Measurements from ENCODE around the gene FANCC.

The FANCC gene, protein sequence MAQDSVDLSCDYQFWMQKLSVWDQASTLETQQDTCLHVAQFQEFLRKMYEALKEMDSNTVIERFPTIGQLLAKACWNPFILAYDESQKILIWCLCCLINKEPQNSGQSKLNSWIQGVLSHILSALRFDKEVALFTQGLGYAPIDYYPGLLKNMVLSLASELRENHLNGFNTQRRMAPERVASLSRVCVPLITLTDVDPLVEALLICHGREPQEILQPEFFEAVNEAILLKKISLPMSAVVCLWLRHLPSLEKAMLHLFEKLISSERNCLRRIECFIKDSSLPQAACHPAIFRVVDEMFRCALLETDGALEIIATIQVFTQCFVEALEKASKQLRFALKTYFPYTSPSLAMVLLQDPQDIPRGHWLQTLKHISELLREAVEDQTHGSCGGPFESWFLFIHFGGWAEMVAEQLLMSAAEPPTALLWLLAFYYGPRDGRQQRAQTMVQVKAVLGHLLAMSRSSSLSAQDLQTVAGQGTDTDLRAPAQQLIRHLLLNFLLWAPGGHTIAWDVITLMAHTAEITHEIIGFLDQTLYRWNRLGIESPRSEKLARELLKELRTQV

DNA sequence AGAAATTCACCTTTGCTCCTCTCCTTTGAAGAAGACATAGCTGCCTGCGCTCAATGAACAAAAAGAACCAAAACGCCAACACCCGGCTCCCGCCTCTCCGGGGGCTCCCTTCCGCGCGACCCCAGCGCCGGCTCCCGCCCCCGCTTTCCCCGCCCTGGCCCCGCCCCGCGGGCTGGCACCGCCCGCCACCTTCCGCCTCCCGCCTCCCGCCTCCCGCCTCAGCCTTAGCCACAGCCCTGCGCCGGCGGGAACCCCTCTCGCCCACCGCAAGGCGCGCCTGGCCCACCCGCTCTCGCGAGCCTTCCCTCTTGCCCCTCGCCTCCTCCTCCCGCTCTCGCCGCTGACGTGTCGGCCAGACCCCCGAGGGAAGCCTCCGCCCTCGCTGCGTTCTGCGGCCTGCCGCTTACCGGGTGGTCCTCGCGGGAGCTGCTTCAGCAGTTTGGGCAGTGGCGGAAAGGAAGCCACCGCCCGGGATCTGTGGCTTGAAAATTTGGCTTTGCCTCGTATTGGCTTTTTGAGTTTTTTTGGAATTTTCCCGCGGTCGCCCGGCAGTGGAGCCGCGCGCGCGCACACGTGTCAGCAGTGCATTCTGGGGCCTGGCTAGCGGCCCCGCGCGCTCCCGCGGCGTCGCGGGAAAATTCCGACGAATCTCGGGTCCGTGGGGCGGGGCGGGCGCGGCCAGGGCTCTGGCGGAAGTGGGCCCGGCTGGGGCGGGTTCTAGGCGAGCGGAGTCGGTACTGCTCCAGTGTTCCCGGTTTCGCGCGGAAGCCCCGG lies at the start of gene FANCC:
Gene FANCC, minus strand, starts transcription at position 591 of the 774 bp plus-strand sequence. CDS start 68,418 bp downstream, outside the sequence.
- DNase-seq (ENCODE audit: low read depth in 2 of 2) = peak; percentile 77 to 89

GRCh38 chr9:95366731-95367325 lies 49.3 kb upstream of the FANCC start:
- DNase-seq (ENCODE audit: low read depth in 2 of 2) = no peak

- no peak for DNase-seq (ENCODE audit: low read depth in 2 of 2)
Observed at GRCh38 chr9:95365766-95366165, 48.3 kb upstream of the FANCC start.

- no peak for DNase-seq (ENCODE audit: low read depth in 2 of 2)
Observed at GRCh38 chr9:95363051-95363841, 45.7 kb upstream of the FANCC start.

DNA sequence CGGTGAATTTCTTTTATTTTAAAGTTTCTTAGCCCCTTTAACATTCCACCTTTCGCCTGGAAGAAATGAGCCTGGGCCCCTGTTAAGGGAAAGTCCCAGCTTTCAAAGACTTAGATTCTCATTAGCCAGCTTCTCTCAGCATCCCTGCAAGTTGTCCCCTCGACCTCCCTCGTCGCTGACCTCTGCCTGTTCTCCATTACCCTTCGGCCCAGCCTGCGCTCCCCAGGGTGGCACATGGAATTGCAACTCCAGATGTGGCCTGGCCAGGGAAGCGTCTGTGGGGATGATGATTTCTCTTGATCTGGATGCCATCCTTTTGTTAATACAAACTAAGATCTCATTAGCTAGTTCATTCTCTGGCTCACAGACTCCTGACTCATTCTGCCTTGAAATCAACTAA lies 43.4 kb upstream of the FANCC start:
- no peak for DNase-seq (ENCODE audit: low read depth in 2 of 2)

GRCh38 chr9:95357316-95357715 lies 39.8 kb upstream of the FANCC start:
- no peak for DNase-seq (ENCODE audit: low read depth in 2 of 2)

- DNase-seq (ENCODE audit: low read depth in 2 of 2) = no peak
Observed at GRCh38 chr9:95355500-95355899, 38.0 kb upstream of the FANCC start.

DNA sequence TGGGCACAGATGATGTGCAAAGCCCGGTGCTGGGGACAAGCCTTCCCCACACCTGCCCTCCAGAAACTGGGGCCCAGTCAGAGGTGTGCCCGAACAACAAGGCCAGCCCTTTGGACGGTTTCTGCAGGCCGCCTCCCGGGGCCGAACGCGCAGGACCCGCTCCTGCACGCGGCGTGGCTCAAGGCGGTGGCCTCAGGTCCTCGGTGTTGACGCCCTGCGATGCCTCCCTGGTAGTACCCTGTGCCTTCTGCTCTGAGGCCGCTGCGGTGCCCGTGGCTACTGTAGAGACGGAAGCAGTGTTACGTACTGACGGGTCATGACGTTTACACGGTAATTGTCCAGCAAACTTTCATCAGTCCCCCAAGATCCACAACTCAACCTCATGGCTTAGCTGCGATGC lies 33.5 kb upstream of the FANCC start:
- no peak for DNase-seq (ENCODE audit: low read depth in 2 of 2)

DNA sequence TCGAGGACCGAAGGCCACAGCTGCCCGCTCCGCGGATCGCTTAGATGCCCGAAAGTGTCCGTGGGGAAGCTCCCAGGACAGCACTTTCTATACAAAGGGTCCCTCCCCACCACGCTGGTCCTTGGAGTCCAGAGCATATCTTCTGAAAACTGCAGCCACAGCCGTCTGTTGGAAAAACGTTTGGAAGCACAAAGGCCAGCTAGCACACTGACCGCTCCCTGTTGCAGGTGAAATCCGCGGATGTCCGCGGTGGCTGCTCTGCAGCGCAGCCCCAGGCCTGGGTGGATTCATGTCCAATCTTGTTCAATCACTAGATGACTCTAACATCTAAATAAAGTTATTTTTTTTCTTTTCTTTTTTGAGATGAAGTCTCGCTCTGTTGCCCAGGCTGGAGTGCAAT lies 32.8 kb upstream of the FANCC start:
- DNase-seq (ENCODE audit: low read depth in 2 of 2) = no peak

GRCh38 chr9:95349091-95350038 lies 31.9 kb upstream of the FANCC start:
- peak in 1 of 2 experiments; percentile 5 for DNase-seq (ENCODE audit: low read depth in 2 of 2)

- DNase-seq (ENCODE audit: low read depth in 2 of 2) = no peak
Observed at GRCh38 chr9:95346021-95346420, 28.5 kb upstream of the FANCC start.

- DNase-seq (ENCODE audit: low read depth in 2 of 2) = no peak
Observed at GRCh38 chr9:95344735-95345325, 27.3 kb upstream of the FANCC start.

DNA sequence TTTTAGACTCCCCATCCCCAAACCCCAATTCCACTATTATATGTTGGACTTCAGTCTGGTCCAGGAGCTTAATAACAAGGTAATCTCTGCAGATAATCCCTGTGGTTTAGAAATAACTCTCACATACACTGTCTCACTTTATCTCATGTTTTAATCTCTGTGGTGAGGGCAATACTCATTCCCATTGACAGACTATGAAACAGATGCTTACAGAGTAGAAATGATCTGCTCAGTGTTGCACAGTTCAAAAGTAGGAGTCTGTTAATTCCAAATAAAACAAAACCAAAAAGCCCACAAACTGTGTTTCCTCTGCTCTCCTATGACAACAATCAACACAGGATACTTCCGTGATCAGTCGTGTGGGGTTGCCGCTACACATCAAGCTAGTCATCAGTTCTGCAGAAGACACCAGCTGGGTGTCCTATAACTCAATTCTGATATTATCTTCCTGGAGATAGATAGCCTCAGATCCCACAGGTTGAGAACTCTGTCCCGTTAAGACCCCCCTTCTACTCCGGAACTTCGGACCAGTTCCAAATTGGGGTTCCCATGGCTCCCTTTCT lies 26.3 kb upstream of the FANCC start:
- DNase-seq (ENCODE audit: low read depth in 2 of 2) = no peak

DNA sequence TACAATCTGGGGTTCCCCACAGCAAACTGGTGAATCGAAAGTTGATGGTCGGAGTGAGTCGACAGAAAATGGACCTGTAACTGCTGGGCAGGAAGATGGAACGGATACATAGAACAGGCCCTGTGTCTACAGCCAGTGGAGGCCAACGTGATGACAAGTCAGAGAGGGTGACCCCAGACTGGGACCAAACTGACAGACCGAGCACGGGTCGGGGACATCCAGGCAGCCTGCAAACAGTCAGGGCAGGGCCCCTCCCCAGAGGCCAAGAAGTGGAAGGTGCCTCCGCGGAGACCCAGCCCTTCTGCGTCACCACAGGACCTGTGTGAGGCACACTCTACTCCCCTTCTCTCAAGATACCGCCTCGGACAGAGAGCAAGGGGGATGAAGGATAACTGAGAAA lies 25.1 kb upstream of the FANCC start:
- no peak for DNase-seq (ENCODE audit: low read depth in 2 of 2)

DNA sequence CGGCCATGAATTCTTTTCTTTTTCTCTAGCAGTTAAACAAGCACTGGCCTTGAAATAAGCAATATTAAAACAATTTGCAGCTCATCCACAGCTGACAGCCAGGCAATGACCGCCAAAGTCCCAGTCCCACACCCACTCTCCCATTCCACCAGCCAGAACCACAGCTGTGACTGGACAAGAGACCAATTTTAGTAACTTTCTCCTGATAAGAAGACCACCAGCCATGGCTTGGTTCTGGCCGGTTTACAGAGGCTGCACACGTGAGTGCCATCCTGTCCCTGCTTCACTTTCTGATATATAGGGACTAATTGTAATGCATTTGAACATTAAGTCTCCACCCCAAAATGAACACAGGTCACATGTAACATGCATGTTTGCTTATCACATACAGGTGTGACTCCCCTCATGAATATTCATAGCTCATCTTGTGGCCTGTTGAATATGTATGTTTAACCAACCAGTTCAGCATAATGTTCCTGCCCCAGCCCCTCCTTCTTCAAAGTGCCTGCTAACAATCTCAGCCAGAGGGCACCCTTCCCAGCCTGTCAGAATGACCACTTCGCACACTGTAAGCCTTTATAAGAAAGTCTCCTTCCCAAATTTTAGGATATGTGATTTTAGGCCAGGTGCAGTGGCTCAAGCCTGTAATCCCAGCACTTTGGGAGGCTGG lies 23.9 kb upstream of the FANCC start:
- no peak for DNase-seq (ENCODE audit: low read depth in 2 of 2)

- no peak for DNase-seq (ENCODE audit: low read depth in 2 of 2)
Observed at GRCh38 chr9:95338243-95338642, 20.7 kb upstream of the FANCC start.

GRCh38 chr9:95336281-95336680 lies 18.8 kb upstream of the FANCC start:
- peak in 1 of 2 experiments; percentile 20 for DNase-seq (ENCODE audit: low read depth in 2 of 2)

DNA sequence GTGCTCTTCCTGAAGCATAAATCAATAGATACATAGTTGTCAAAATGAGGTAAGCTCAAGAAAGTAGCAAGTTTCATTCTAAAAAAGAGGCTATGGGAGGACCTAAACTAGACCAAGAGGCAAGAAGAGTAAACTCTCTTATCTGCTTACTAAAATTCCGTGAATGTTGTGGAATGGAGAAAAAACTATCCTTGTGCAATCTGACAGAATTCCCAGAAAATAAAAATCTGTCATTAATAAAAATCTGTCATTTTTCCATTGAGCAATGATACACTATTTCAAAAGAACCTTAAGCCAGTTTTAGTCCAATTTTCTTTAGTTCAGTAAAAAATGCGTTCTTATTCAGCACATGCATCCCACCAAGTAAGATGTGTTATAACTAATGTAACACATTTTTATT lies 15.9 kb upstream of the FANCC start:
- no peak for DNase-seq (ENCODE audit: low read depth in 2 of 2)

GRCh38 chr9:95332860-95333259 lies 15.4 kb upstream of the FANCC start:
- DNase-seq (ENCODE audit: low read depth in 2 of 2) = no peak

All from stimulated activated CD4-positive, alpha-beta T cell treated with anti-CD3 and anti-CD28 coated beads, Interleukin-12 subunit alpha, Interleukin-12 subunit beta, amount 100 ng/mL, for 24 hours (primary cell).